ENCODE results near the gene TRIM26. TPM values are rescaled to one million over a fixed set of nuclear protein-coding genes. Genes with fewer than 3 reads are reported as not detected.

TRIM26 gene
- total RNA-seq (2022; extraction: Qiagen RNA extraction): 27.4 to 30.7 TPM (median 28.7 TPM) in 5 replicates

DNA sequence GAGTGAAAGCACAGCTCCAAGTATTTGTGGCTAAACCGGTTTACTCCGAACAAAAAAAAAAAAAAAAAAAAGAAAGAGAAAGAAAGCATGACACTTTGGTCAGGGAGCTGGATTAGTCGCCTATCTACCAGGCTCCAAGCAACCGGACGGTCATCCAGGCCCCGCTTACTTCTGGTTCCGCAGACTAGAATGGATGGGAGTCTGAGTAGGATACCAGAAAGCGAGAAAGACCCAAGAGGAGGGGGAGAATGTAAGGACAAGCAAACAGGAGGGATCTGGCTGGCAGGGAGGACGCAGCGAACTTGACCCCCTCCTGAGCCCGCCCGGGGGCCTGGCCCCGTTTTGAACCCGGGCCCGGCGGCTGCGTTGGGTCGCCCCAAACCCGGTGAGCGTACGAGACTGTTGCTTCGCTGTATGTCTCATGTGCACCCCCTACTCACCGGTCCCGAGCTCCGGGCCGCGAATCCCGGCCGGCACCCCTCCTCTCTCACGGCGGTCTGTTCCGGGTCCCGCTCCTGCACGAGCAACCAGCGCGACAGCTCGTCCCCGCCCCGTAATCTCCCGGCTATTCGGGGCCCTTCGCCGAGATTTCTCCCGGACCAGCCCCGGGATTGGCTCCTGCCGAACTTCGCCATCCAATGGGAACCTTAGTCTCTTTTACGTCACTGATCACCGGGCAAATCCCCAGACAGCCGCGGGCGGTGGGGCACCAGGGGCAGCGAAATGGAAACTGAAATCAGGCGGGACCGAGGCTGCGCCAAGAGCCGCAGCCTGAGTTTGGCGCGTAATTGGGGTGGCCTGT is at the start of gene TRIM26:
TSS of gene TRIM26 (minus strand) at position 542 of the 802 bp plus-strand sequence. CDS start 14,303 bp downstream, outside the sequence.

DNA sequence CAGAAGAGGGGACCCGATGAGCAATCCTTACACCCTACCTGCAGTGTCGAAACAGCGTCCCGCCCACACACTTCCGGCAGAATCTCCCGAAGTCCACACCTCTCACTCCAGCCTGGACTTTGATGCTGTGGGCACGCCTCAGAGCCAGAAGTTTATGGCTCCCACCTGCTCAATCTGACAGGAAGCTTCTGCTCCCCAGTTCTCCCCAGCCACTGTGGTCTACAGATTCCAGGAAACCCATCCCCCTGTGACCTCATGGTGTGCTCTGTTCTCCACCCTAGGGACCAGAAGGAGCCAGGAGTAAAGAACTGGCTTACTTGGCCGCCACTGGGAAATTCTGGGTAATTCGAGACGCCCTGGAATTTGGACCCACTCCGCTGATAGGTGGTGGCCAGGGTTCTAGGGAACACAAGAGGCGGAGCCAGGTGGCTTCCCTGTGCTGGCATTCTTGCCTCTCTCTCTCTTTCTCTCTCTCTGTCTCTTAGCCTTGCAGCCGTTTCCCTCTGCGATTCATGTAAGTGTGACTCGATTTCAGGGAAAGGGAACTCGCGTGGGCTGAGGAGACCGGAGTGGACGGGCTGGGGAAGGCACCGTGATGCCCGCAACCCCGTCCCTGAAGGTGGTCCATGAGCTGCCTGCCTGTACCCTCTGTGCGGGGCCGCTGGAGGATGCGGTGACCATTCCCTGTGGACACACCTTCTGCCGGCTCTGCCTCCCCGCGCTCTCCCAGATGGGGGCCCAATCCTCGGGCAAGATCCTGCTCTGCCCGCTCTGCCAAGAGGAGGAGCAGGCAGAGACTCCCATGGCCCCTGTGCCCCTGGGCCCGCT is 49.9 kb downstream of the TRIM26 start, which contains the start of gene TRIM15:
TSS of gene TRIM15 (plus strand) at position 457 of the 828 bp plus-strand sequence. CDS start at position 596, 139 bp downstream.

GRCh38 chr6:30160785-30161531 is 52.2 kb downstream of the TRIM26 start, which contains the start of gene TRIM10:
Gene TRIM10, minus strand, starts transcription at chr6:30161211. Its CDS starts 353 bp downstream, at chr6:30160858.

GRCh38 chr6:30135757-30136156 is 77.4 kb downstream of the TRIM26 start, which contains the start of gene TRIM40:
Gene TRIM40, plus strand, starts transcription at chr6:30136140. Its CDS starts 897 bp downstream, at chr6:30137037.

Other genes with a start within 250 kb of the TRIM26 start
- gene POLR1H, start 152.1 kb downstream of the TRIM26 start, total RNA-seq (2022; extraction: Qiagen RNA extraction): 29.0 to 31.5 TPM (median 30.1 TPM) in 5 replicates
- 37.8 to 43.5 TPM (median 41.4 TPM) in 5 replicates for gene PPP1R11, start 146.2 kb downstream of the TRIM26 start, total RNA-seq (2022; extraction: Qiagen RNA extraction)
- gene RNF39, start 137.6 kb downstream of the TRIM26 start, total RNA-seq (2022; extraction: Qiagen RNA extraction): 0.06 to 0.10 TPM in 2 of 5 replicates, not detected in the others
- 0.69 to 0.76 TPM (median 0.70 TPM) in 5 replicates for gene TRIM31, start 100.3 kb downstream of the TRIM26 start, total RNA-seq (2022; extraction: Qiagen RNA extraction)
- not detected in 5 replicates for gene TRIM40, start 77.3 kb downstream of the TRIM26 start, total RNA-seq (2022; extraction: Qiagen RNA extraction)
- gene TRIM10, start 52.2 kb downstream of the TRIM26 start, total RNA-seq (2022; extraction: Qiagen RNA extraction): 0.04 TPM in 1 of 5 replicates, not detected in the others
- not detected in 5 replicates for gene TRIM15, start 49.9 kb downstream of the TRIM26 start, total RNA-seq (2022; extraction: Qiagen RNA extraction)
- 6.1 to 7.7 TPM (median 6.9 TPM) in 5 replicates for gene TRIM39, start 113.5 kb upstream of the TRIM26 start, total RNA-seq (2022; extraction: Qiagen RNA extraction)
- 58.2 to 72.2 TPM (median 64.0 TPM) in 5 replicates for gene RPP21, start 131.8 kb upstream of the TRIM26 start, total RNA-seq (2022; extraction: Qiagen RNA extraction)